HG03108 (cell line): ENCODE measurements around the gene BUB1.
"Not testable (repeated sequence)": the region's sequence is repeated elsewhere in the genome, so short reads cannot be mapped to it uniquely, and the experiment has no call there.

Experiments
- ATAC-seq: cut with Tn5 transposase; IDR thresholded peaks from one replicate; pipeline ENCODE4 v1.9.1; 2021; ENCODE audit warnings: moderate library complexity; ENCODE audit not compliant: unreplicated experiment

The BUB1 gene

DNA sequence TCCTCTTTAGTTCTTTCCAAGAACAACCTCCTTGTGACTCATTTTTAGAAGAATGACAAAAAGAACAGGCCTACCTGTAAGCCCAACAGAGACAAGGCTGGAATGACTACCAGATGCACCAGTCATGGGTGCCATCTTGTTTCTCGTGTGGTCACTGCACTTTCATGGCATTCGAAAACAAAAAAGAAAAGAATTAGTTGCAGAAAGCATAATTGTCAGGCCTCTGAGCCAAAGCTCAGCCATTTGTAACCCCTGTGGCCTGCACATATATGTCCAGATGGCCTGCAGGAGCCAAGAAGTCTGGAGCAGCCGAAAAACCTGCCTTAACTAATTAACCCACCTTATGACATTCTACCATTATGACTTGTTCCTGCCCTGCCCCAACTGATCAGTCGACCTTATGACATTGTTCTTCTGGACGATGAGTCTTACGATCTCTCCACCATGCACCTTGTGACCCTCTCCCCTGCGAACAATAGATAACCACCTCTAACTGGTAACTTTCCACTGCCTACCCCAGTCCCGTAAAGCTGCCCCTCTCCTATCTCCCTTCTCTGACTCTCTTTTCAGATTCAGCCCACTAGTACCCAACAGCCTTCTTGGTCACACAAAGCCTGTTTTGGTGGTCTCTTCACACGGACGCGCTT, 13.9 kb upstream of the BUB1 start:
- ATAC-seq = no peak

DNA sequence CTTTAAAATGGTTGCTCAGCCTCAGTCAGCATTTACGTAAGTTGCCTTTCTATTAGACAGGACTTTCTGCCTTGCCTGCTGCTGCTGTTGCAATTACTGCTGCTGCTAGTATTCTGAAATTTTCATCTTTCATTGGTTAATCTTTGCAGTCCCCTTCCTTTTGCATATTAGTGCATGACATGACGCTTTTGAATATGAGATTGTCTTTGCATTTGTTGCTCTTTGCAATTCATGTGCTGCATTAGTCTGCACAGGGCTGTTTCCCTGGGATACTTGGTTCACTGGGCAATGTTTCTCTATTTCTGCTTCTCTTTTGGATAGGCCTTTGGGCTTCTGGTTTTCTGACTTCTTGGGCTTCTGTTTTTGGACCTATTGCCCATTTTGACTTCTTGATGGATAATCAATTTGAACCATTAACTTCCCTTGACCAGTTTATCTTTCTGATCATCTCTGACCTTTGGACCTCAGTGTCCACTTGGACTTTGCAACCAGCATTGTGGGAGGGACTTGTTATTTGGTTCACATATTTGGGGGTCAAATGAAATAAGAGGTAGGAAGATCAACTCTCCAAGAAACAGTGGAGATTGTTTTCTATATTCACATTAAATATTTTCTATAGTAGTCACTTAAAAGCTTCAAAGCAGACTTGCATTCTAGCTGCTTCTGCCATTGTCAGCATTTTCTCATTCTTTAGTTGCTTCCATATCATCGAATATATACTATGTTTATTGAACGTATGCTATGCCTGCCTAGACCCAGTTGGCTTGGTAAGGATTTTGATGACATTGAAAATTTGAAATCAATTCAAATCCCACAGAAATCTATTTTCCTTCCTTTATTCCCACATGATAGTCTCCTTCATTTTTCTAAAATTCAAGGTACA, 12.5 kb upstream of the BUB1 start:
- ATAC-seq = no peak

DNA sequence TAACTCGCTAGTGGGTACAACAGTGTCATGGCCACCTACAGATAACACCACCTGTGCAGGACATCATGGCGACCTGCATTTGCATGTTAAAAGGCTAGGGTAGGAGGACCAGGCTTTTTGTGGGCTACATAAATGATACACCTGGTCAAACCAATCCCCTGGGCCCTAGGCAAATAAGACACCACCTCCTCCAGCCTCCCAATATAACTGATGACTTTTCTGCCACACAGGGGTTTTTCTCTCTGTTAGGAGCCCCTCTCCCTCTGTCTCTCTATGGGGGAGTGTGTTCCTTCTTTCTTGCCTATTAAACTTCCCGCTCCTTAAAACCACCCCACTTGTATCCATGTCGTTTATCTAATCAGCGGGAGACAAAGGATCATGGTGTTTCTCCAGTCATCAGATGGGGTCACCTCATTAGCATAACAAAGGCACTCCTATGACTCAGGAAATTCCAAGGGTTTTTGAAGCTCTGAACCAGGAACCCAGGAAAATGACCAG, 10.8 kb upstream of the BUB1 start:
- ATAC-seq = no peak

DNA sequence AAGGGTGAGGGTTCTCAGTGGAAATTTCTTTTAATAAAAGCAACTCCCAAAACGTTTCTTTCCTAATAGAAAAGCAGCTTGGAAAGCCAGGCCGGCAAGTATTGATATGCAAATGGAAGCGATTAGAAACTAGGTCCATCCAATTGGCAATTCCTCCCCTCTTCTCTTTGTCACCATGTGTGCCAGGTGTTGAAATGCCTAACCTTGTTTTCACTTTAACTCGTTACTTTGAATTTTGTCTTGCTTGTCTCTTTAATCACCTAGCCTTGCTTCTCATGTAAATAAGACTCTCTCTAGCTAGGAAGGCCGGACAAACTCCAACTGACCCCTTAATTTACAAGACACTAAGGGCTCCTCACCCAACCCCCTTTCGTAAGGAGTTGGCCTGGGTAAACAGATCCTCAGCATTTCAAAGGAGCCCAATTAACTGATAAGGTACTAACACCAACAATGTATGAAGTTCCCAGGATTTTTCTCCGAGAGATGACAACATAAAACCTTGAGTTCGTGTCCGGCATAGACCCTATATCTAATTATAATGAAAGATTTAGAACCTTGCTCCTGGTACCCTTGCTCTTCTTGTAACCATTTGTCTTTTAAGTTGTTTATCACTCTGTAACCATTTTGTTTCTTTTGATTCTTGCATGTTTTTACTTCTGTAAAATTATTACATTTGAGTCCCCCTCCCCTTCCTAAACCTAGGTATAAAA, 10.1 kb upstream of the BUB1 start:
- not testable (repeated sequence) for ATAC-seq

DNA sequence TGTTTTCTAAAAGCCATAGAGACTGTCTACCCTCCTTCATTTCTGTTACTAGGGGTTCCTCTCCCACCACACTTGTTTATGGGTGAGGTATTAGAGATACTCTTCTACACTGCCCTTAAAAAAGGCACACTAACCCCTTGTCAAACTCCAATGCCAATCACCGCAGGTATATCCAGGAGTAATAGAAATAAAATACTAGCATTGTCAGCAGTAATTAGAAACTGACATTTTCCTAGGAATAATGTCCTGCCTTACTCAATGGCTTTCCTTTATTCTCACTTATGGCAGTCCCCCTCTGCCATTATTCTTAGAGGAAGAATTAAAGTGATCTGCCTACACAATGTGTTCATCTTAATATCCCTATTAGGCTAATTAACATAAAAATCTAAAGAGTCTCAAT, 5.0 kb upstream of the BUB1 start:
- no peak for ATAC-seq

DNA sequence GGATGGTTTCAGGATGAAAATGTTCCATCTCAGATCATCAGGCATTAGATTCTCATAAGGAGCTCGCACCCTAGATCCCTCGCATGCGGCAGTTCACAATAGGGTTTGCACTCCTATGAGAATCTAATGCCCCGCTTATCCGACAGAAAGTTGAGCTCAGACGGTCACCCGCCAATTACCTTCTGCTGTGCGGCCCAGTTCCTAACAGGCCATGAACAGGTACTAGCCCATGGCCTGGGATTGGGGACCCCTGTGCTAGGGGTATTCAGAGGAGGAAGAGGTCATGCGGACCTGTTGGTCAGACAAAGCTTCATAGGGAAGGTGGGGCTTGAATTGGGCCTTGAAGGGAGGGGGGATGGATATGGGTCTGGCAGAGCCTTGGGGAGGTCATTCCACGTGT, 4.4 kb upstream of the BUB1 start:
- no peak for ATAC-seq

DNA sequence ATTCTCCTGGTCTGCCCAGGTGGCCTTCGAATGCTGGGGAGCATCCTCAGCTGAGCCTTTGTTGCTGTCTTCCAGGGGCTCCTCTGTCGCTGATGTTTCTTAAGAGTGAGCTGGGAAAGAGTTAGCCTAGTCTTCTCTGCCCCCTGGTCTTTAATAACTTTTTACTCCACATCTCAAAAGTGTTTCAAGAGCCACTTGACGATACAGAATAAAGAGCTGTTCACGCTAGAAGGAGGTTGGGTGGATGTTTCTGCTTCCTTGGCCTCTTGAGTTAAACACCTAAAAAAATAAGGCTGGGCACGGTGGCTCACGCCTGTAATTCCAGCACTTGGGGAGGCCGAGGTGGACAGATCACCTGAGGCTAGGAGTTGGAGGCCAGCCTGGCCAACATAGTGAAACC, 2.8 kb upstream of the BUB1 start:
- no peak for ATAC-seq

DNA sequence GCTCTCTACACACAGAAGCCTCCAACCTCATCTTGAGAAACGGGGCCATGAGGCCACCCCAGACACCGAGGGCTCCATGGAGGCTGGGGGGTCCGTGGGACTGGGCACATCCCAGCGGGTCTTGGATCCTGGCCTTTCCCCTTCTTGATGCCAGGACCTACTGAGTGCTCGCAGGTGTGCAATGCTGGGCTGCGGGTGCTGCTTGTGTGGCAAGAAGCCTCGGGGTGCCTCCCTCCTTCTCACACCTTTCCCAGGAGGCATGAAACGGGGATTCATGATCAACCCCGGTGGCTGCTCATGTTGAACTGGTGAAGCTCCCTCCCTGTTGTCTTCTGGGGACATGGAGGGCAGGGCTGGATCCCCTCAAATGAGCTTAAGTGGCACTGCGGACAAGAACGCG, 2.0 kb upstream of the BUB1 start:
- no peak for ATAC-seq

DNA sequence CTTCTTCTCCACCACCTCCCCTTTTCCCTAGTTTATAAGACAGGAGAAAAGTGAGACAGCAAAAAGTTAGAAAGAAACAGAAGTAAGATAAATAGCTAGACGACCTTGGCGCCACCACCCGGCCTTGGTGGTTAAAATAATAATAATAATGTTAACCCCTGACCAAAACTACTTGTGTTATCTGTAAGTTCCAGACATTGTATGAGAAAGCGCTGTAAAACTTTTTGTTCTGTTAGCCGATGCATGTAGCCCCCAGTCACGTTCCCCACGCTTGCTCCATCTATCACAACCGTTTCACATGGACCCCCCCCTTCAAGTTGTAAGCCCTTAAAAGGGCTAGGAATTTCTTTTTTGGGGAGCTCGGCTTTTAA, 1.5 kb upstream of the BUB1 start:
- ATAC-seq = no peak

DNA sequence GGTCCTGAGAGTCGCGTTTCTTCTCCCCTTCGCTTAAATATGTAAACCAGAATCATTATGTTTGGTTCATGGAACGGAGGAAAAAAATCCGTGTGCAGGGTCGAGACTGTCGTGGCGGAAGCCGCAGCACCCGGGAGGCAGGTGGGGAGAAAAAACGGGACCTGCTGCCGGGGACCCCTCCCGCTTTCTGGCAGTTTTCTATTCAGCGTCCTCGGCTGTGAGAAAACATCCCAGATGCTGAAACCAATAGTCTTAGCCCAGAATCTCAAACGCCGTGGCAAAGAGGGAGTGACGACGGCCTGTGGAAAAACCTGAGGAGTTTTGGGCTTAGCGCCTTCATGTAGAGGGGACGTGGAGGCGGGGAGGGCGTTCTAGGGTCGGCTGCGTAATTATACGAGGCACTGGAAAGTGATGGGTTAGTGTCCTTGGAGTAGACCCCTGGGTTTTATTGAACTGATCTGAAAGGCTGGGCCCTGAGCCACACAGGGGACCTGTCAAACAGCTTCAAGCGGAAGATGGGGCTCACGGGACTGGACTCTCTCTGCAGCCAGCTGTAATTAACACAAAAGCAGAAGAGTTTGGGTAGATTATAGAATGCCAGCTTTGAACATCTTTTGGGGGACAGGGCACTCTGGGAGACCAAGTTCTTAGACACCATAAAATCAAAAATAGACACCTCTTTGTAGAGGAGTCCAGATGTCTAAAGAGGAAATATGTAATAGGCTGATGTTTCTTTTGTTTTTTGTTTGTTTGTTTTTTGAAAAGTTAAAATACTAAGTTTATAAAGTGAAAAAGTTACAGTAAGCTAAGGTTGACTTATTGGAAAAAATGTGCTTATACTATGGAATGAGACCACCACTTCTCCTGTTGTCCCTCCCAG, 834 bp upstream of the BUB1 start:
- ATAC-seq = no peak

DNA sequence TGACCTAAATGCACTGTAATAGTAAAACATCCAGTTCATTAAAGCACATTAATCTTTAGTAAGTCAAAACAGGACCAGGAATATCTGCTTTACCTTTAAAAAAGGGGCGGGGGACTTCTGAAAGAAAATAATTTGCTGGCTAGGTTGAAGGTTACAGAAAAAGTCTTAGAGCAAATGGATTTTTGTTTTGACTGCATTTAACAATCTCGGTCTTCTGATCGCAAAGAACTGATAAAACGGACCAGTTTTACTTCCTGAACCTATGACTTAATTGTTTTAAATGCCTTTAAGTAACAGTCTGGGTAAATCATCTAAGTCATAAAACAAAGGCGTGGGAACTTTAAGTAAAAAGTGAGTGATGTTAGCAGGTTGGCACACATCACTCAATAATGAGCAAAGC, 783 bp downstream of the BUB1 start:
- ATAC-seq = no peak

DNA sequence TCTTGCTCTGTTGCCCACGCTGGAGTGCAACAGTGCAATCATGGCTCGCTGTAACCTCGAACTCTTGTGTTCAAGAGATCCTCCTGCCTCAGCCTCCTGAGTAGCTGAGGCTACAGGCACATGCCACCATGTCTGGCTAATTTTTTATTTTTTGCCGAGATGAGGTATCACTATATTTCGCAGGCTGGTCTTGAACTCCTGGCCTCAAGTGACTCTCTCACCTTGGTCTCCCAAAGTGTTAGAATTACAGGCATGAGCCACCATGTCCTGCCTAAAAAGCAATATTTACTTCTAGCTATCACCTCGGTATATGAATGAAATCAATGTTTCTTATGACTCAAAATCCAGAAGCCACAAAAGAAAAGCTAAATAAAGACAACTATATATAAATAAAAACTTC, 2.2 kb downstream of the BUB1 start:
- no peak for ATAC-seq

DNA sequence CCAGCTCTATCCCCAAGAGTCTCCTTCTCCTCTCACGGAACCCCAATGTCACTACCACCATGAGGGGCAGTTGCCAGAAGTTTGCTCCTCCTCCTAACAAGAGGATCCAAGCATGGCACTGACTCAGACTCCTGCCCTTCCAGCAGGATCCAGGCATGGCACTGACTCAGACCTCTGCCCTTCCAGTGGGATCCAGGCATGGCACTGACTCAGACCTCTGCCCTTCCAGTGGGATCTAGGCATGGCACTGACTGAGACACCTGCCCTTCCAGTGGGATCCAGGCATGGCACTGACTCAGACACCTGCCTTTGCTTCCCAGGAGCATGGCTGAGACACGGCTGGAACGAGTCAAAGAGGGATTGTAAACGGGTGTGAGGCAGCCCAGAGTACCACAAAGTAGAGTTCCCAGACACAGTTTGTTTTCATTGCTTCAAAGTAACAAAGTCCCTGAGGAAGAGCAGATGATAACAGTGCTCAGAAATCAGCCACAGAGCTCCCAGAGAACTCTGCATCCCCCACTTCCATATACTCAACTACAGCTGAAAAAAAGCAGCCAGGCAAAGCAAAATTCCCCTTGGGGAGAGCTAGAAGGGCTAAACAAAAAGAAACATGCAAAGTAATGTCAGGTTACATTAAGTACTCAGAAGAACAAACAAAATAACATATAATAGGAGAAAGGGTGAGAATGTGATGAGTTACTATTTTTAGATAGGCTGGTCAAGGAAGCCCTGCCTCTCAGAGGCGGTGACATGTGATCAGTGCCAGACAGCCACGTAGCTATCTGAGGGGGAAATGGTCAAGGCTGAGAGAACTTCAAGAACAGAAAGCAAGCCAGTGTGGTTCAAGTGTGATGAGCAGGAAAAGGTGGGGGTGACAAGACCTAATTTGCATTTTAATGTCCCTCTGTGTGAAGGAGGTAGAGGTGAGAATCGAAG, 3.0 kb downstream of the BUB1 start:
- ATAC-seq = peak; percentile 89

DNA sequence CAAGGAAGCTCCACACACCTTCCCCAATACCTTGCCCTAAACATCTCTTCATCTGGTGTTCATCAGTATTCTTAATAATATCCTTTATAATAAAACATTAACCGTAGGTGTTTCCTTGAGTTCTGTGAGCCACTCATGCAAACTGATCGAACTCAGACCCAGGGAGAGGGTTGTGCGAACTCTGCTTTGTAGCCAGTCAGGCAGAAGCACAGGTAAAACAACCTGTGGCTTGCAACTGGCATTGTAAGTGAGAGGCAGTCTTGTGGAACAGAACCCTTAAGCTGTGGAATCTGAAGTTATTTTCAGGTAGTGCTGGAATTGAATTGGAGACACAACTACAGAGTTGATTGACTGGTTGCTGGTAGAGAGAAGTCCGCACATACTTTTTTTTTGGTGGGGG, 4.7 kb downstream of the BUB1 start:
- ATAC-seq = no peak

DNA sequence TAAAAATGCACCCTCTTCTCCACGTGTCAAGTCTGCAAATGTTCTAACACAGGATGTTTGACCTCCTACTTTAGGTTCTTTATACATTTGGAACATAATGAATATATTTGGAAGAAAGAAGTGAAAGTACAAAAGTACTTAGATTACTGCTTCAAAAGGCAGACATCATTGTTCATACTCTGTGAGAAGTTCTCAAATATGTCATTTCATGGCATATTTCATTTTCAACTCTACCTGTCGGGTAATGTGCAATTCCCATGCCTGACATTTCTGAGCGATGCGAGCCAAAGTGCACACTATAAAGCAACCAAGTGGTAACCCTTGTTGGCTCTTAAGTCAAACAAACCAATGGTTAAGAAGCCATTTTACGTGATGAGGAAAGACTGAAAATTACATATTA, 7.0 kb downstream of the BUB1 start:
- no peak for ATAC-seq

DNA sequence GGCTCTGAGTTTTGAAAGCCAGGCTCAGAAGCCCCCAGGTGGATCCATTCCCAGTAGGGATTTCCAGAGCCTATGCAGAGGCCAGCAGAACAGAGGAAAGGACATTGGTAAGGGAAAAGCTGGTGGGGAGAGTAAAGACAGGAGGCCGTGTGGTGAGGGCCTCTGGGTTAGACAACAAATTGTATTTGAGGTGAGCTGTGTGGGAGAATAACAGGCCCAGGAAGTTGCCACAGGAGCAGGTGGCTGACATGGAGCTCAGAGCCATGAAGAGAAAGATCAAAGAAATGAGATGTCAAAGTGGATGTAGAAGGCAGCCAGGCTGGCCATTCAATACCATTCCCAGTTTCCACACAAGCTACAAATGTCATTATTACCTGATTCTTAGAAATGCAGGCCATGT, 8.8 kb downstream of the BUB1 start:
- no peak for ATAC-seq

DNA sequence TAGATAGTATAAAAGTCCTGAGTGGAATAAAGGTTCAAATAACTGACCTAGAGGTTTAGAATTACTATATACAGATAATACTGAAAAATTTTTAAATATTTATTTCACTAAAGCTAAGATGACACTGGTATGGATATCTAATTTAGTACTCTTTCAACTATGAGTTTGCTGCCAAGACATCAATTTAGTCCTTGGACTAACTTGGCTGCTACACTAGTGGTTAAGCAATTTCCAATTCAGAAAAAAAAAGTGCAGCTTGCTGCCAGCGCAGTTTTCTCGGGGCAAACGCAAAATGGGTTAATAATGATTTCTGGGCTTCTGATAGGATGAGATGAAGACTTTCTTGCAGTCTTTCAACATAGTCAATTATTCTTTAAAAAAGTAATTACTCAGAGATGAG, 10.8 kb downstream of the BUB1 start:
- no peak for ATAC-seq

DNA sequence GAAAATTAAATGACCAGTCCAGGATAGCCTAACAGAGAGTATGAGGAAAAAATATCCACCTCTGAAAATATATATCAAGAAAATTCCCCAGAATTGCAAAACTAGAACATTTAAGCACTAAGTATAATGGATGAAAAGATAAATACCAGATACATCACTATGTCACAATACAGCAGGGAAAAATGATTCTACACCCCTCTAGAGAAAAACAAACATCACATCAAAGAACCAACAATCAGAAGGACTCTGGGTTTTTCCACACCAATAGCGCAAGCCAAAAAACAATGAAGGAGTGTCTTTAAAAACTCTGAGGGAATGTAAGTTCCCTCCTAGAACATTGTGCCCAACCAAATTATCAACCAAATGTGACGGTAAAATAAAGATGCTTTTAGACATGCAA, 13.7 kb downstream of the BUB1 start:
- no peak for ATAC-seq

DNA sequence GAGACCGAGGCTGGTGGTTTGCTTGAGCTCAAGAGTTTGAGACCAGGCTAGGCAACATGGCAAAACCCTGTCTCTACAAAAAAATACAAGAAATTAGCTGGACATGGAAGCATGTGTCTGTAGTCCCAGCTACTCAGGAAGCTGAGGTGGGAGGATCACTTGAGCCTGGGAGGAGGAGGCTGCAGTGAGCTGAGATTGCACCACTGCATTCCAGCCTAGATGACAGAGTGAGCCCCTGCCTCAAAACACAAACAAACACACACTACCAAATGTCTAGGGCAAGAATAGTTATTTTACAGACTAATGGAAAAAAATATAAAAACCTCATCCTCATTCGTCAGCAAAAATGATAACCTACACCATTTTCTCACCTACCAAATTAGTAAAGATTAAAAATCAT, 15.3 kb downstream of the BUB1 start:
- no peak for ATAC-seq

DNA sequence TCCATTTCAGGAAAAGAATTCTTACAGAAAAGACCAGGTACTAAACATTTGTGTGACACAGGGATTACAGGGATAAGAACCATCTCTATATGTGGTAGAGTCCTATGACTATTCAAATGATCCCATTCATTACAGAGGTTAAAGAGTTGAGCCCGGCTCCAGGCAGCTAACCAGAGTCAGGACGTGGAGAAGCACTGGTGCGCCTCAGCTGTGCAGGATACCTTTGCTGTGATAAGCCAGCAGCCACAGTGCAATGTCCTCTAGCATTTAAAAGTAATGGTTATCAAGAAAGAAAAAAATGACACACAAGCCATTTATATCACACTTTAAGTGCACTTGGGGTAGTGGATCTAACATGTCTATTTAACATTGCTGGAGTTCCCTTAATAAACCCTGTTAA, 17.3 kb downstream of the BUB1 start:
- no peak for ATAC-seq
